OCI-LY3 (cell line): Measurements from ENCODE around the gene PTPRC.

Experiments used
- EZH2phosphoT487 ChIP-seq: fragments of 200-600 bp; shearing (Covaris generic); IDR thresholded peaks from 2 replicates; pipeline ENCODE4 v1.6.1; 2018; ENCODE audit warnings: antibody characterized with exemption, mixed run types, low read depth
- TF ChIP-seq, protein P1 (sequence below): fragments of 200-600, 300-600 bp; sonication (generic); IDR thresholded peaks from 2 replicates; pipeline ENCODE4 v1.5.1; 2014; ENCODE audit warnings: antibody characterized with exemption, low read length, low read depth

DNA sequence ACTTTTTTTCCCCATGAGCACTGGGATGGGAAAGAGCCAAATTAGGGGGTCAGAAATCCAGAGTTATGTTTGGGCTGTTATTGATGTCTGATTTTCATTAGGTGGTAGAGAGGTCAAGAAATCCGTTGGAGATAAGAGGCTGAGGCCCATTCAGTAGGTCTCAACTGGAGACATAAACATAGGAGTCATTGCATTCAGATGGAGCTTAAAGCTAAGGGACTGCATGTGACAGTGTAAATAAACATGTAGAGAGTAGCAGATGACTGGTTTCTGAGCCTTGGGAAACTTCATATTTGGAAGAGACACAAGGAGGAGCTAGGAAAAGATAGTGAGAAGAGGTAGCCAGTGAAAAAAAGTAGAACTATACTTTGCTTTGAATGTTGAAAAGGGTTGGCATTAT is 11.7 kb downstream of the PTPRC start:
- TF ChIP-seq, protein P1, sequence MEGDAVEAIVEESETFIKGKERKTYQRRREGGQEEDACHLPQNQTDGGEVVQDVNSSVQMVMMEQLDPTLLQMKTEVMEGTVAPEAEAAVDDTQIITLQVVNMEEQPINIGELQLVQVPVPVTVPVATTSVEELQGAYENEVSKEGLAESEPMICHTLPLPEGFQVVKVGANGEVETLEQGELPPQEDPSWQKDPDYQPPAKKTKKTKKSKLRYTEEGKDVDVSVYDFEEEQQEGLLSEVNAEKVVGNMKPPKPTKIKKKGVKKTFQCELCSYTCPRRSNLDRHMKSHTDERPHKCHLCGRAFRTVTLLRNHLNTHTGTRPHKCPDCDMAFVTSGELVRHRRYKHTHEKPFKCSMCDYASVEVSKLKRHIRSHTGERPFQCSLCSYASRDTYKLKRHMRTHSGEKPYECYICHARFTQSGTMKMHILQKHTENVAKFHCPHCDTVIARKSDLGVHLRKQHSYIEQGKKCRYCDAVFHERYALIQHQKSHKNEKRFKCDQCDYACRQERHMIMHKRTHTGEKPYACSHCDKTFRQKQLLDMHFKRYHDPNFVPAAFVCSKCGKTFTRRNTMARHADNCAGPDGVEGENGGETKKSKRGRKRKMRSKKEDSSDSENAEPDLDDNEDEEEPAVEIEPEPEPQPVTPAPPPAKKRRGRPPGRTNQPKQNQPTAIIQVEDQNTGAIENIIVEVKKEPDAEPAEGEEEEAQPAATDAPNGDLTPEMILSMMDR = no peak
- no peak for TF ChIP-seq EZH2phosphoT487
